Prostate gland (tissue), 2 donors: ENCODE results near the gene ELN.

Experiments
- POLR2A ChIP-seq: fragments of 450-650 bp; IDR thresholded peaks from one replicate; pipeline ENCODE4 v1.6.1; 2016; ENCODE audit warnings: antibody characterized with exemption, mild to moderate bottlenecking
- POLR2AphosphoS5 ChIP-seq: sonication (generic); formaldehyde crosslinking; IDR thresholded peaks from one replicate; pipeline ENCODE4 v1.6.1; 2017; ENCODE audit warnings: antibody characterized with exemption
- TF ChIP-seq, protein P1 (sequence below), 4 experiments: fragments of 200-600 bp in 2 of 4; fragments of 450-650 bp in 2 of 4; sonication (generic) in 2 of 4; IDR thresholded peaks; 1 replicate in 3 of 4; 2 replicates in 1 of 4; pipeline ENCODE4 v1.5.1; 2016 to 2019; ENCODE audit warnings: antibody characterized with exemption in 4 of 4, mild to moderate bottlenecking in 2 of 4, moderate library complexity in 2 of 4

DNA sequence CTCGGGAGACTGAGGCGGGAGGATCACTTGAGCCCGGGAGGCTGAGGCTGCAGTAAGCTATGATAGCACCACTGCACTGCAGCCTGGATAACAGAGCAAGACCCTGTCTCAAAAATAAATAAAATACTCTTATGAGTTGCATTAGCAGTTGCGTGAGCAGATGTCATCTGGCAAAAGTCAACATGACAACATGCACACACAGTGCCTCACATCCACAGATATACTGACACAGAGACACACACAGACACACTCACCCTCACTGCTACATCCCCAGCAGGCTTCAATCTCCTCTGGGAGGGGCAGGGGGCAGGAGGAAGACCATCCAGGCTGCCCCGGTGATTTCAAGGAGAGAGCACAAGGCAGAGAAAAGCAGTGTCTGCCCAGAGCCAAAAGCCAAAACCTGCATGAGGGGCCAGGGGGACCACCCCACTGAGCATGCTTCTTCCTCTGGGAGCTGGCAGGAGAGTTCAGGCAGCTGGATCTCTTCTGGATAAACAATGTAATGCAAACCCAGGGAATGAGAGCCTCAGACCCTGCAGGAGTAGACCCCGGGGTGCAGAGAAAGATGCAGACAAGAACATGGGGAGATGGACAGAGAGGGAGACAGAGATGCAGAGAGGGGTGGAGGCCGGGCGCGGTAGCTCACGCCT, 9.6 kb upstream of the ELN start:
- TF ChIP-seq POLR2A (no peak), POLR2AphosphoS5 (no peak)
- TF ChIP-seq, protein P1, sequence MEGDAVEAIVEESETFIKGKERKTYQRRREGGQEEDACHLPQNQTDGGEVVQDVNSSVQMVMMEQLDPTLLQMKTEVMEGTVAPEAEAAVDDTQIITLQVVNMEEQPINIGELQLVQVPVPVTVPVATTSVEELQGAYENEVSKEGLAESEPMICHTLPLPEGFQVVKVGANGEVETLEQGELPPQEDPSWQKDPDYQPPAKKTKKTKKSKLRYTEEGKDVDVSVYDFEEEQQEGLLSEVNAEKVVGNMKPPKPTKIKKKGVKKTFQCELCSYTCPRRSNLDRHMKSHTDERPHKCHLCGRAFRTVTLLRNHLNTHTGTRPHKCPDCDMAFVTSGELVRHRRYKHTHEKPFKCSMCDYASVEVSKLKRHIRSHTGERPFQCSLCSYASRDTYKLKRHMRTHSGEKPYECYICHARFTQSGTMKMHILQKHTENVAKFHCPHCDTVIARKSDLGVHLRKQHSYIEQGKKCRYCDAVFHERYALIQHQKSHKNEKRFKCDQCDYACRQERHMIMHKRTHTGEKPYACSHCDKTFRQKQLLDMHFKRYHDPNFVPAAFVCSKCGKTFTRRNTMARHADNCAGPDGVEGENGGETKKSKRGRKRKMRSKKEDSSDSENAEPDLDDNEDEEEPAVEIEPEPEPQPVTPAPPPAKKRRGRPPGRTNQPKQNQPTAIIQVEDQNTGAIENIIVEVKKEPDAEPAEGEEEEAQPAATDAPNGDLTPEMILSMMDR (IDR thresholded peaks at IDR 0.05): no peak
